ENCODE measurements around the gene MTG1. TPM values are rescaled to one million over a fixed set of nuclear protein-coding genes. Genes with fewer than 3 reads are reported as not detected.
A peak's percentile ranks its signal among the peaks of the same experiment; 100 is the strongest.

Gene MTG1
- total RNA-seq, 1 experiment from 2014 or later: 83.3 TPM

- BruUV-seq (replicated peaks): no TSS peak
- intact Hi-C loops (cut with micrococcal nuclease; ENCODE audit: unreplicated experiment): no loop called here
- H3K27me3 ChIP-seq (replicated peaks; ENCODE audit: insufficient read depth, low read depth, low read length, poor library complexity): no peaks in the 10 kb centered on the region
- no peaks in the 10 kb centered on the region for H3K36me3 ChIP-seq (ENCODE audit: insufficient read depth, low read length, poor library complexity, severe bottlenecking)
- CTCF ChIA-PET: no interaction called here
- no peaks in the 10 kb centered on the region for H3K9me3 ChIP-seq (ENCODE audit: low read depth, low read length, poor library complexity, severe bottlenecking)
- DNase-seq (ENCODE audit: low spot score): no peak
- H3K4me1 ChIP-seq (ENCODE audit: insufficient read depth, low read length, poor library complexity, severe bottlenecking): peaks cover 5% of the 10 kb centered on the region
- no peak overlapping the region for H3K27ac ChIP-seq (ENCODE audit: low read depth, low read length, poor library complexity, severe bottlenecking)
- no peak overlapping the region for H3K4me3 ChIP-seq (ENCODE audit: low read depth, low read length, poor library complexity, severe bottlenecking)
- no peak for TF ChIP-seq EZH2 (IDR thresholded peaks at IDR 0.05; ENCODE audit: borderline replicate concordance, low read depth, low read length, poor library complexity, severe bottlenecking)
- TF ChIP-seq, protein P1, sequence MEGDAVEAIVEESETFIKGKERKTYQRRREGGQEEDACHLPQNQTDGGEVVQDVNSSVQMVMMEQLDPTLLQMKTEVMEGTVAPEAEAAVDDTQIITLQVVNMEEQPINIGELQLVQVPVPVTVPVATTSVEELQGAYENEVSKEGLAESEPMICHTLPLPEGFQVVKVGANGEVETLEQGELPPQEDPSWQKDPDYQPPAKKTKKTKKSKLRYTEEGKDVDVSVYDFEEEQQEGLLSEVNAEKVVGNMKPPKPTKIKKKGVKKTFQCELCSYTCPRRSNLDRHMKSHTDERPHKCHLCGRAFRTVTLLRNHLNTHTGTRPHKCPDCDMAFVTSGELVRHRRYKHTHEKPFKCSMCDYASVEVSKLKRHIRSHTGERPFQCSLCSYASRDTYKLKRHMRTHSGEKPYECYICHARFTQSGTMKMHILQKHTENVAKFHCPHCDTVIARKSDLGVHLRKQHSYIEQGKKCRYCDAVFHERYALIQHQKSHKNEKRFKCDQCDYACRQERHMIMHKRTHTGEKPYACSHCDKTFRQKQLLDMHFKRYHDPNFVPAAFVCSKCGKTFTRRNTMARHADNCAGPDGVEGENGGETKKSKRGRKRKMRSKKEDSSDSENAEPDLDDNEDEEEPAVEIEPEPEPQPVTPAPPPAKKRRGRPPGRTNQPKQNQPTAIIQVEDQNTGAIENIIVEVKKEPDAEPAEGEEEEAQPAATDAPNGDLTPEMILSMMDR (conservative IDR thresholded peaks at IDR 0.05; ENCODE audit: low read depth, low read length): no peak
- POLR2A ChIA-PET (ENCODE audit: low non-redundant PET): no interaction called here
Observed at GRCh38 chr10:133377025-133377817, 16.7 kb upstream of the MTG1 start.

- peak overlapping the region; percentile 64 for H3K4me3 ChIP-seq (ENCODE audit: low read depth, low read length, poor library complexity, severe bottlenecking)
- peaks cover 5% of the 10 kb centered on the region for H3K4me1 ChIP-seq (ENCODE audit: insufficient read depth, low read length, poor library complexity, severe bottlenecking)
- no peaks in the 10 kb centered on the region for H3K36me3 ChIP-seq (ENCODE audit: insufficient read depth, low read length, poor library complexity, severe bottlenecking)
- ChIA-PET CTCF (no interaction called here), POLR2A (ENCODE audit: low non-redundant PET) (no interaction called here)
- no peak overlapping the region for H3K27ac ChIP-seq (ENCODE audit: low read depth, low read length, poor library complexity, severe bottlenecking)
- H3K27me3 ChIP-seq (replicated peaks; ENCODE audit: insufficient read depth, low read depth, low read length, poor library complexity): no peaks in the 10 kb centered on the region
- no peak for DNase-seq (ENCODE audit: low spot score)
- H3K9me3 ChIP-seq (ENCODE audit: low read depth, low read length, poor library complexity, severe bottlenecking): no peaks in the 10 kb centered on the region
- no peak for TF ChIP-seq EZH2 (IDR thresholded peaks at IDR 0.05; ENCODE audit: borderline replicate concordance, low read depth, low read length, poor library complexity, severe bottlenecking)
- TF ChIP-seq, protein P1 (conservative IDR thresholded peaks at IDR 0.05; ENCODE audit: low read depth, low read length): no peak
- no TSS peak for BruUV-seq (replicated peaks)
- intact Hi-C loops (cut with micrococcal nuclease; ENCODE audit: unreplicated experiment): no loop called here
Observed at GRCh38 chr10:133377818-133378250, 16.1 kb upstream of the MTG1 start.

- ChIA-PET CTCF (no interaction called here), POLR2A (ENCODE audit: low non-redundant PET) (no interaction called here)
- no peaks in the 10 kb centered on the region for H3K27me3 ChIP-seq (replicated peaks; ENCODE audit: insufficient read depth, low read depth, low read length, poor library complexity)
- H3K4me3 ChIP-seq (ENCODE audit: low read depth, low read length, poor library complexity, severe bottlenecking): peak overlapping the region; percentile 64
- peaks cover 5% of the 10 kb centered on the region for H3K4me1 ChIP-seq (ENCODE audit: insufficient read depth, low read length, poor library complexity, severe bottlenecking)
- TF ChIP-seq, protein P1 (conservative IDR thresholded peaks at IDR 0.05; ENCODE audit: low read depth, low read length): no peak
- no peak for TF ChIP-seq EZH2 (IDR thresholded peaks at IDR 0.05; ENCODE audit: borderline replicate concordance, low read depth, low read length, poor library complexity, severe bottlenecking)
- DNase-seq (ENCODE audit: low spot score): peak; percentile 70
- no peaks in the 10 kb centered on the region for H3K36me3 ChIP-seq (ENCODE audit: insufficient read depth, low read length, poor library complexity, severe bottlenecking)
- intact Hi-C loops (cut with micrococcal nuclease; ENCODE audit: unreplicated experiment): no loop called here
- H3K27ac ChIP-seq (ENCODE audit: low read depth, low read length, poor library complexity, severe bottlenecking): no peak overlapping the region
- no TSS peak for BruUV-seq (replicated peaks)
- H3K9me3 ChIP-seq (ENCODE audit: low read depth, low read length, poor library complexity, severe bottlenecking): no peaks in the 10 kb centered on the region
Observed at GRCh38 chr10:133378251-133379096, 15.5 kb upstream of the MTG1 start.
